ENCODE results near the gene PDCD2L. TPM values are rescaled to one million over a fixed set of nuclear protein-coding genes. Genes with fewer than 3 reads are reported as not detected.
"Not testable (repeated sequence)": the region's sequence is repeated elsewhere in the genome, so short reads cannot be mapped to it uniquely, and the experiment has no call there.

Gene PDCD2L
- total RNA-seq, 1 donor from 2014 or later, result 8.5 TPM

- intact Hi-C loops (cut with DNase I), result no loop called here
- DNase-seq (ENCODE audit: low spot score), result no peak
Measured at GRCh38 chr19:34370117-34370516, 34.1 kb upstream of the PDCD2L start.

GRCh38 chr19:34370983-34371382, 33.2 kb upstream of the PDCD2L start:
- DNase-seq (ENCODE audit: low spot score), result no peak
- intact Hi-C loops (cut with DNase I), result no loop called here

- intact Hi-C loops (cut with DNase I), result no loop called here
- DNase-seq (ENCODE audit: low spot score), result no peak
Measured at GRCh38 chr19:34373601-34374288, 30.5 kb upstream of the PDCD2L start.

- no peak for DNase-seq (ENCODE audit: low spot score)
- intact Hi-C loops (cut with DNase I), result no loop called here
Measured at GRCh38 chr19:34375598-34375997, 28.6 kb upstream of the PDCD2L start.

GRCh38 chr19:34380639-34381241, 23.5 kb upstream of the PDCD2L start:
- intact Hi-C loops (cut with DNase I), result no loop called here
- no peak for DNase-seq (ENCODE audit: low spot score)

- no peak for DNase-seq (ENCODE audit: low spot score)
- intact Hi-C loops (cut with DNase I), result no loop called here
Measured at GRCh38 chr19:34381399-34382251, 22.6 kb upstream of the PDCD2L start.

- intact Hi-C loops (cut with DNase I), result no loop called here
- DNase-seq (ENCODE audit: low spot score), result no peak
Measured at GRCh38 chr19:34382471-34382870, 21.7 kb upstream of the PDCD2L start.

- no peak for DNase-seq (ENCODE audit: low spot score)
Measured at GRCh38 chr19:34383599-34383998, 20.6 kb upstream of the PDCD2L start.

GRCh38 chr19:34386645-34387445, 17.4 kb upstream of the PDCD2L start:
- intact Hi-C loops (cut with DNase I), result no loop called here
- no peak for DNase-seq (ENCODE audit: low spot score)

More at GRCh38 chr19:34383599-34383998, 20.6 kb upstream of the PDCD2L start:
- intact Hi-C loops (cut with DNase I), result no loop called here

GRCh38 chr19:34387446-34387810, 16.8 kb upstream of the PDCD2L start:
- intact Hi-C loops (cut with DNase I), result no loop called here
- DNase-seq (ENCODE audit: low spot score), result no peak

GRCh38 chr19:34388745-34389144, 15.5 kb upstream of the PDCD2L start:
- intact Hi-C loops (cut with DNase I); DNase-seq (ENCODE audit: low spot score): not testable (repeated sequence)

GRCh38 chr19:34391813-34392212, 12.4 kb upstream of the PDCD2L start:
- intact Hi-C loops (cut with DNase I), result no loop called here
- DNase-seq (ENCODE audit: low spot score), result no peak

GRCh38 chr19:34393031-34393430, 11.2 kb upstream of the PDCD2L start:
- intact Hi-C loops (cut with DNase I), result no loop called here
- no peak for DNase-seq (ENCODE audit: low spot score)

GRCh38 chr19:34393629-34394028, 10.6 kb upstream of the PDCD2L start:
- intact Hi-C loops (cut with DNase I), result no loop called here

GRCh38 chr19:34397853-34398252, 6.3 kb upstream of the PDCD2L start:
- no peak for DNase-seq (ENCODE audit: low spot score)

More at GRCh38 chr19:34393629-34394028, 10.6 kb upstream of the PDCD2L start:
- no peak for DNase-seq (ENCODE audit: low spot score)

GRCh38 chr19:34399886-34400285, 4.3 kb upstream of the PDCD2L start:
- intact Hi-C loops (cut with DNase I), result no loop called here

More at GRCh38 chr19:34397853-34398252, 6.3 kb upstream of the PDCD2L start:
- intact Hi-C loops (cut with DNase I), result no loop called here

GRCh38 chr19:34400844-34401243, 3.4 kb upstream of the PDCD2L start:
- intact Hi-C loops (cut with DNase I); DNase-seq (ENCODE audit: low spot score): not testable (repeated sequence)

More at GRCh38 chr19:34399886-34400285, 4.3 kb upstream of the PDCD2L start:
- no peak for DNase-seq (ENCODE audit: low spot score)

- intact Hi-C loops (cut with DNase I), result no loop called here
Measured at GRCh38 chr19:34402074-34402600, 2.1 kb upstream of the PDCD2L start.

GRCh38 chr19:34403784-34404108, 453 bp upstream of the PDCD2L start:
- DNase-seq (ENCODE audit: low spot score), result no peak
- intact Hi-C loops (cut with DNase I), result no loop called here

More at GRCh38 chr19:34402074-34402600, 2.1 kb upstream of the PDCD2L start:
- DNase-seq (ENCODE audit: low spot score), result no peak
